Measurements from ENCODE around the gene ZDHHC13. TPM values are rescaled to one million over a fixed set of nuclear protein-coding genes. Genes with fewer than 3 reads are reported as not detected.

ZDHHC13 gene
- total and polyA plus RNA-seq, 7 donors = 0.70 to 2.6 (median 1.4) TPM

- intact Hi-C loops (cut with DNase I) = no loop called here
- TF ChIP-seq CTCF (IDR thresholded peaks at IDR 0.05) = no peak
Observed at GRCh38 chr11:19208181-19208580, 91.2 kb downstream of the ZDHHC13 start.

GRCh38 chr11:19208959-19209546 lies 92.1 kb downstream of the ZDHHC13 start:
- Histone ChIP-seq H3K27ac (peak overlapping the region; percentile 57), H3K36me3 (ENCODE audit: insufficient read depth in 1 of 2, low read depth in 1 of 2) (no peaks in the 10 kb centered on the region), H3K4me3 (no peak overlapping the region), H3K9me3 (no peaks in the 10 kb centered on the region), H3K4me1 (peaks cover 4% of the 10 kb centered on the region), H3K27me3 (ENCODE audit: insufficient read depth in 3 of 3, low read length in 2 of 3) (no peaks in the 10 kb centered on the region)
- intact Hi-C loops (cut with DNase I) = no loop called here
- no peak for TF ChIP-seq CTCF (IDR thresholded peaks at IDR 0.05)
- ATAC-seq (peak in 2 of 4 donors; percentile 13 to 29), DNase-seq (no peak)
- WGBS, 3 donors = 39 to 54% (median 41%) methylated on average over 3 of the region's 3 CpGs

More at GRCh38 chr11:19208181-19208580, 91.2 kb downstream of the ZDHHC13 start:
- Histone ChIP-seq H3K36me3 (ENCODE audit: insufficient read depth in 1 of 2, low read depth in 1 of 2) (no peaks in the 10 kb centered on the region), H3K27me3 (ENCODE audit: insufficient read depth in 3 of 3, low read length in 2 of 3) (no peaks in the 10 kb centered on the region), H3K9me3 (no peaks in the 10 kb centered on the region), H3K4me1 (peaks cover 4% of the 10 kb centered on the region), H3K4me3 (no peak overlapping the region), H3K27ac (no peak overlapping the region)
- WGBS, 3 donors = 85 to 88% (median 86%) methylated on average over 2 of the region's 2 CpGs
- no peak for ATAC-seq
- DNase-seq = no peak

GRCh38 chr11:19209617-19210370 lies 92.8 kb downstream of the ZDHHC13 start:
- Histone ChIP-seq H3K36me3 (ENCODE audit: insufficient read depth in 1 of 2, low read depth in 1 of 2) (no peaks in the 10 kb centered on the region), H3K27me3 (ENCODE audit: insufficient read depth in 3 of 3, low read length in 2 of 3) (no peaks in the 10 kb centered on the region), H3K4me1 (peaks cover 4% of the 10 kb centered on the region), H3K4me3 (no peak overlapping the region), H3K27ac (peak overlapping the region; percentile 57), H3K9me3 (no peaks in the 10 kb centered on the region)
- intact Hi-C loops (cut with DNase I) = no loop called here
- ATAC-seq = peak; percentile 82 to 94 (median 88)
- WGBS, 3 donors = 50 to 63% (median 60%) methylated on average over 4 of the region's 4 CpGs
- no peak for DNase-seq
- no peak for TF ChIP-seq CTCF (IDR thresholded peaks at IDR 0.05)

GRCh38 chr11:19216021-19216420 lies 99.1 kb downstream of the ZDHHC13 start:
- no peak for ATAC-seq
- no peak for DNase-seq
- no peaks in the 10 kb centered on the region for H3K9me3 ChIP-seq
- H3K27ac ChIP-seq = no peak overlapping the region
- 75 to 86% (median 83%) methylated on average over 3 to 4 of the region's 4 CpGs for WGBS, 3 donors
- peaks cover 17% of the 10 kb centered on the region for H3K4me1 ChIP-seq
- intact Hi-C loops (cut with DNase I) = no loop called here
- H3K4me3 ChIP-seq = no peak overlapping the region
- H3K27me3 ChIP-seq (ENCODE audit: insufficient read depth in 3 of 3, low read length in 2 of 3) = no peaks in the 10 kb centered on the region
- TF ChIP-seq CTCF (IDR thresholded peaks at IDR 0.05) = no peak
- no peaks in the 10 kb centered on the region for H3K36me3 ChIP-seq (ENCODE audit: insufficient read depth in 1 of 2, low read depth in 1 of 2)
